NCI-H1048 (cell line): ENCODE results near the gene PLEKHA1.

Source experiments
- DNase-seq: peaks from one replicate; lab custom pipeline; 2025; lab: John Stamatoyannopoulos, UW

The PLEKHA1 gene

GRCh38 chr10:122422266-122422989, 47.9 kb downstream of the PLEKHA1 start:
- DNase-seq, result no peak

- DNase-seq, result no peak
These were observed 49.6 kb downstream of the PLEKHA1 start for GRCh38 chr10:122424059-122424458.

- no peak for DNase-seq
These were observed 52.3 kb downstream of the PLEKHA1 start for GRCh38 chr10:122426829-122427228.

- DNase-seq, result no peak
These were observed 52.8 kb downstream of the PLEKHA1 start for GRCh38 chr10:122427280-122427679.

- peak; percentile 12 for DNase-seq
These were observed 60.8 kb downstream of the PLEKHA1 start for GRCh38 chr10:122435212-122435827.

GRCh38 chr10:122441961-122442360, 67.5 kb downstream of the PLEKHA1 start:
- no peak for DNase-seq

- DNase-seq, result no peak
These were observed 71.0 kb downstream of the PLEKHA1 start for GRCh38 chr10:122445469-122445868.

GRCh38 chr10:122445904-122446303, 71.4 kb downstream of the PLEKHA1 start:
- DNase-seq, result no peak

- DNase-seq, result no peak
These were observed 72.3 kb downstream of the PLEKHA1 start for GRCh38 chr10:122446668-122447423.

GRCh38 chr10:122448600-122448999, 74.1 kb downstream of the PLEKHA1 start:
- no peak for DNase-seq

- DNase-seq, result no peak
These were observed 74.6 kb downstream of the PLEKHA1 start for GRCh38 chr10:122449153-122449552.

- no peak for DNase-seq
These were observed 76.0 kb downstream of the PLEKHA1 start for GRCh38 chr10:122450353-122450990.

GRCh38 chr10:122454071-122454470, 79.6 kb downstream of the PLEKHA1 start:
- DNase-seq, result no peak

GRCh38 chr10:122454603-122455080, 80.1 kb downstream of the PLEKHA1 start, which contains the start of gene ARMS2:
Gene ARMS2 (plus strand): TSS chr10:122454653. CDS start chr10:122454728, 75 bp downstream.
- DNase-seq, result no peak

- DNase-seq, result no peak
These were observed 81.0 kb downstream of the PLEKHA1 start for GRCh38 chr10:122455376-122456079.

- DNase-seq, result no peak
These were observed 83.4 kb downstream of the PLEKHA1 start for GRCh38 chr10:122457934-122458333.

GRCh38 chr10:122458693-122459092, 84.2 kb downstream of the PLEKHA1 start:
- no peak for DNase-seq

- DNase-seq, result no peak
These were observed 85.2 kb downstream of the PLEKHA1 start for GRCh38 chr10:122459561-122460273.

GRCh38 chr10:122460891-122461293, 86.4 kb downstream of the PLEKHA1 start:
- DNase-seq, result no peak

GRCh38 chr10:122461367-122461728, 86.8 kb downstream of the PLEKHA1 start, which contains the start of gene HTRA1:
Gene HTRA1 (plus strand): TSS chr10:122461553. CDS start chr10:122461653, 100 bp downstream.
- no peak for DNase-seq
